Non-pigmented ciliary epithelial cell (primary cell): ENCODE measurements around the gene PWWP2B.
"Not testable (repeated sequence)": the region's sequence is repeated elsewhere in the genome, so short reads cannot be mapped to it uniquely, and the experiment has no call there.

ENCODE experiments used
- DNase-seq: peaks from one replicate; pipeline ENCODE4 v3.0.0-alpha.2; 2010; ENCODE audit warnings: low read depth

The PWWP2B gene

GRCh38 chr10:132363921-132364593, 32.9 kb upstream of the PWWP2B start:
- DNase-seq: peak; percentile 5

DNA sequence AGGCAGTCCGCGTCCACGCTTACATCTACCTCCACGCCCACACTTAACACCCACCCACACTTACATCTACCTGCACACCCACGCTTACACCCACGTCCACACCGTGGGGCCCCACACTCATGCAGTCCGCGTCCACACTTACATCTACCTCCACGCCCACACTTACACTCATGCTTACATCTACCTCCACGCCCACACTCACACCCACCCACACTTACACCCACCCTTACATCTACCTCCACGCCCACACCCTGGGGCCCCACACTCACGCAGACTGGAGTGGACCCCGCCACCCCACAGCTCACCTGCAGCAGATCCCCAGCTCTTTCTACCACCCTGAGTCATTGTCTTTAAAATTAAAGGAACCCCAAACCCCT, 32.4 kb upstream of the PWWP2B start:
- no peak for DNase-seq

DNA sequence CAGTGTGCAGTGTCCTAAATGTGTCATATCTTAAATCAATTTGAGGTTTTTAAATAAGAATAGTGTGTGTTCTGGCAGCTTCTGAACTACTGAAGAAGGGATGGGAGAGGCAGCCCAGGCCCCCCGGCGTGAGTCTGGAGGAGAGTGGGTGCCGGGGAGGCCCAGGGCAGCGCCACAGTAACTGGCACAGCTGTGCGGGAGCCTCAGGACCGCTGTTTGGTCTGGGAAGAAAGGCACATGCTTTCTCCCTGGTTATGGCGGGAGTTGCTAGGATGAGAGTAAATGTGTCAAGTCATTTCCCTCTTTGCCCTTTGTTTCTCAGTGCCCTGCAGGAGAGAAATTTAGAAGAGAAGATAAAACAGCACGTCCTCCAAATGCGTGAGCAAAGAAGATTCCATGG, 31.9 kb upstream of the PWWP2B start:
- no peak for DNase-seq

DNA sequence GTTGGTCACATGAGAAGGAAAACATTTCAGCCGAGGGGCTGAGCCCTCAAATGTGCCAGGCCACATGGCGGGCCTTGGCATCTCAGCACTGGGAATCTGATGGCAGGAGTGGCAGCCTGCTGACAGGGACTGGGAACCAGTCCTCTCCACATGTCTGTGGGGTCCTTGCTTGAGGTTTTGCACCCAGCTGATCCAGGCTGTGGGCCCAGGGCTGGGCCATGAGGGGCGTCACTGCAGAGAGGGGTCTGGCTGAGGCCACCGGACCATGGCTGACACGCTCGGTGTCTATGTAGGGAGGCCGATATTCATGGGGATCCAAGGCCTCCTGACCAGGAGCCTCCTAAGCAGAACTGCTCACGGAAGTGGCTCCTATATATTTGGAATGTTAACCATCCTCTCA, 31.0 kb upstream of the PWWP2B start:
- DNase-seq: no peak

DNA sequence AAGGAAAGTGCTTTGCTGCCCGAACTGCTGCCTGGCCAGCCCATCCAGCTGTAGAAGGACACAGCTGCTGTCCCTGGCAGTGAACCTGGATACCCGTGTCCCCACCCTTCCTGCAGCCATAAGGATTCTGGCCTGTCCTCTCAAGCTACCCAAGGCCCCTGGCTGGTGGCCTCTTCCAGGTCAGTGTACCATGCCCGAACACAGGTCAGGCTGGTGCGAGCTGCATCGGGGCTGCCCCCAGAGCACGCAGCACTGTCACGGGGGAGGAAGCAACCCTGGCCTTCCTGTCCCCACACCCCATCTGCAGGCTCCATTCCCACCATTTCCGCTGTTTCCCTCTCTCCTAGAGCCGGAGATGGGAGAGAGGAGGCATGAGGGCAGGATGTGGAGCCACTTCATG, 30.5 kb upstream of the PWWP2B start:
- DNase-seq: no peak

GRCh38 chr10:132368391-132368790, 28.6 kb upstream of the PWWP2B start:
- DNase-seq: no peak

DNA sequence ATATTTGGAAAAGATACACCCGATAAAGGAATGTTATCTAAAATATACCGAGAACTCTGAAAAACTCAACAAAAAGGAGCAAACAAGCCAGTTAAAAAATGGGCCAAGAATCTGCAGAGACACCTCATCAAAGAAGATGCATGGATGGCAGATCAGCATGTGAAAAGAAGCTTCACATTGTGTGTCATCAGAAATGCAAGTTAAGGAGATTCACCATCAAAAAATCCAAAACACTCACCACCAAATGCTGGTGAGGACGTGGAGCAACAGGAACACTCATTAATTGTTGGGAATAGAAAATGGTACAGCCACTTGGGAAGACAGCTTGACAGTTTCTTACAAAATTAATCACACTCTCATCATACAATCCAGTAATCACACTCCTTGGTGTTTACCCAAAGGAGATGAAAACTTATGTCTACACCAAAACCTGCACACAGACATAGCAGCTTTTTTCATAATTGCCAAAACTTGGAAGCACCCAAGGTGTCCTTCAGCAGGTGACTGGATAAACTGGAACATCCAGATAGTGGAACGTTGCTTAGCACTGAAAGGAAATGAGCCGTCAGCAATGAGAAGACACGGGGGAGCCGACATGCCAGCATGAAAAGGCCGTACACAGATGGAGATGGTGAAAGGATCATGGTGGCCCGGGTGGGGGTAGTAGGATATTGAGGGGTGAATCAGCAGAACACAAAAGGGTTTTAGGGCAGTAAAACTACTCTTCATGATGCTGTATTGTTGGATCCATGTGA, 27.9 kb upstream of the PWWP2B start:
- no peak for DNase-seq

DNA sequence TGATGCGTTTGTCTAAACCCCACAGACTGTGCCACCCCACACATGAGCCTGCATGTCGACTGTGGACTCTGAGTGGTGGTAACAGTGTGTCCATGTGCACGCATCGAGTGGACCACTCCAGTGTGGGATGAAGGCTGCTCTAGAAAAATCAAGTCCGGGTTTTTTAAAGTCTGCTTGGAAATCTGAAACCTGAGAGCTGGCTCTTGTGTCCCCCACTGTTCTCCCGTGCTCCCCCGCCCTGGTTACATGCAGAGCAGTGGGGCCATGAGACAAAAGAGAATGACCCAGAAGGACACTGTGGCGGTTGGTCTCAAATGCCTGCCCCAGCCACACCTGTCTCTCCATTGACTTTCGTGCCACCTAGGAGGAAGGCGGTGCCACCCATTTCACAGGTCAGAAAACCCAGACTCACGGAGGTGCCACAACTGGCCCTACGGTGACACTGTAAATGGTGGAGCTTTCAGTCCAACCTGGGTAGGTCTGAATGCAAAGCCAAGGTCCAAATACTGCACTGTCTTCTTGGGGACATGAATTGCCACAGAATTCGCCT, 27.3 kb upstream of the PWWP2B start:
- DNase-seq: no peak

DNA sequence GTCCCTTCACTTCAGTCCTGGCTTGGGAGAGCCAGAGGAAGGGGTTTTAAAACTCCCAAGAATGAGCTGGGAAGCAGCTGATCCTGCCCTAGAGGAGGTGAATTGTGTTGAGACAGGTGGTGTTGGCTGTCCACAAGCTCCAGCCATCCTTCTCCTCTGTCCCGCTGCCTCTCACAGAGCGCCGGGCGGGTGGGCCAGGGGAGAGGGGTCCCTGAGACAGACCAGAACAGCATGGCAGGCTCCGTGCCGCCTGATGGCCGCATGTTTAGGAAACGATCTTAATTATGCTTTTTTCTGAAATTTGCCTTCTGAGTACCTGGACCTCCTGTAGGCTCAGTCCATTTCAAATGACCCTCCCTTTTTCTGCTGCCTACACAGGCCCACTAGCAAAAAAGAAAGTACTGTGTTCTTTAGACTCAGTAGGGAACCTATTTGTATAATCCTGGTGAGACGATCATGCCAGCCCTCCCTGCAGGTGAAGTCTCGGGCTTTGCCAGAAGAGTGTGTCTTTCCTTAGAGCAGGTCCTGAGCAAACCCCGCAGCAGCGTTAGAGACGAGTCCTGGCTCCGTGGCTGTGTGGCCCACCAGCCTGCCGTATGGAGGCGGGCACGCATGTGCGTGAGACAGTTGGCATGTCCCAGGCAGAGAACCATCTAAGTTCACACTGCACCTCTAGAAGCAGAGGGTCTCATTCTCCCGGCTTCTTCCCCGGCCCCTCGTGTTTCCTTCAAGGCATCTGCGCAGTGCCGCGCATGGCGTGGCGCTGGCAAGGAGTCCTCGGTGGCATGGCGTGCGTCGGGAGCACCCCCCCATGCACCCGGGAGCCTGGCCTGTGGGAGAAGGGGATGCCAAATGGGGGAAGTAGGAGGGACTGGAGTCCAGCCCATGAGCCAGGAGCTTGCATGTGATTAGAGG, 26.3 kb upstream of the PWWP2B start:
- DNase-seq: no peak

- no peak for DNase-seq
Observed at GRCh38 chr10:132371641-132372081, 25.3 kb upstream of the PWWP2B start.

- DNase-seq: no peak
Observed at GRCh38 chr10:132372516-132373095, 24.4 kb upstream of the PWWP2B start.

DNA sequence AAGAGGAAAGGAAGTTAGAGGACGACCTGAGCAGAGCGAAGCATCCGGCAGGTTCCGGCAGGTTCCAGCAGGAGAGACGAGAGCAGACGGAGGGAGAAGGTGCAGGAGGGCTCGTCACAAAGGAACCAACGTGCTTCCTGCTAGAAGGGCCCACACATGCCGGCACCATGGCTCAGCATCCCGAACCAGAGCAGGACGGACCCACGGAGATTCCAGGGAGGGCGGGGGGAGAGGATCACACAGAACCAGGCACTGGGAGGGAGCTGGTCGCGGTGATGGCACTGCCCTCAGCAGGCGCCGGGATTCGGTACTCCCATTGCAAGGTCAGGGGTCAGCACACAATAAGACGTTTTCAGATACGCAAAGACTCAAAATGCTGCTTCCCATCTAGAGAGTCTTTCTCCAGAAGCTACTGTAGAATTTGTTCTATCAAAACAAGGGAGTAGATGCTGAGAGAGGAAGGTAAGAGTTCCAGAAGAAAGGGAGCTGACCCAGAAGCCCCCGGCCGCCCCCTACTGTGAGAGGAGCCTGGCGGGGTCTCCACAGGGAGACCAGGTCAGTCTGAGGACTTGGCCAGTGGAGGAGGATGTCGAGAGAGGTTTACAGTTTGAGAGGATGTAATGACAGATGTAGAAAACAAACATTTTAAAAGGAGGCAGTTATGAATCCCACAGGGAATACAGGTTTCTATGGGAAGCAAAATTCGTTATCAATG, 23.6 kb upstream of the PWWP2B start:
- no peak for DNase-seq

- DNase-seq: no peak
Observed at GRCh38 chr10:132374176-132374575, 22.8 kb upstream of the PWWP2B start.

GRCh38 chr10:132374612-132375011, 22.4 kb upstream of the PWWP2B start:
- DNase-seq: no peak

DNA sequence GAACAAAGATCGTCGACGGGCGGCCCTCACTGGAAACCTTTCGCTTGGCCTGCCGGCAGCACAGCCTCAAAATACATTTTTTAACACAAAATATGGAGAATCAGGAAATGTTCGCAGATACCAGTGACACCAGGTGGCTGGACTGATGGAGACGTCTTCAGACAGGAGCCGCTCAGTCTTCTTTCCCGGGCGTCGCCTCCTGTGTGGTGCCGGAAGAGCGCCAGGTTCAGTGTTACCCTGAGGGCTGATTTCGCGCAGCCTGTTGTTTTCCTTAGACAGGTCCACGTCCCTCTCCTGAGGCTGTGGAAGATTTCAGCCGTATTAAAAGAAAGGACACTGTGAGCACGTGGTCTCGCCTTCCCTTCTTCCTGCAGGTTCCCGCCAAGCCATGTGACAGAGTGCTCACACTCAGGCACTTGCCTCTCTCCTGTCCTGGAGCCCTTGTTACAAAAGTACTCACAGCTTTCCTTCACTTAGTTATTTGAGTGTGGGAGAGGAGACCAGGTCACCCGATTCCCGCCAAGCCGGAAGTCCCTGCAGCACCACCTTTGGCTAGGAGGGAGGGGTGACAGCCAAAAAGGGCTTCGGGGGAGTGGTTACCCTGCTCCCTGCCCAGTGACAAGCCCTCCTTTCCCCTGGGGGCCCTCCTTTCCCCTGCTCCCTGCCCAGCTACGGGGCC, 21.7 kb upstream of the PWWP2B start:
- DNase-seq: no peak

DNA sequence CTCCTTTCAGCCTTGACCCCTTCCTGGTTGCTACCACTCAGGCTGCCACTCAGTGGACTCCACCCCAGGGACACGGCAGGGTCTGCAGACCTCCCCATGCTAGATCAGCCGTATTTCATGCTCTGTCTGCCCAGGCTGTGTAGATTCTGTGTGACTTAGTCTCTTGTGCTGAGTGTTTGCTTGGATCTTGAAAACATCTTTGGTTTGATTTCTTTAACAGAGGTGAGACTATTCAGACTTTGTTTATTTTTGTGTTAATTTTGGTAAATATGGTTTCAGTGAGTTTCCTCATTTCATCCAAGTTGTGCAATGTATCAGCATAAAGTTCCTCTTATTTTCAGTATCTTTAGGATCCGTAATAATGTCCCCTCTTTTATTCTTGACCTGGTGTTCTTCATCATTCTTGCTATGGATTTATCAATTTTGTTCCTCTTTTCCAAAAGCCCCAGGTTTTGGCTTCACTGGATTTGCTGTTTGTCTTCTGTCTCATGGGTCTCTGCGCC, 21.2 kb upstream of the PWWP2B start:
- DNase-seq: no peak

DNA sequence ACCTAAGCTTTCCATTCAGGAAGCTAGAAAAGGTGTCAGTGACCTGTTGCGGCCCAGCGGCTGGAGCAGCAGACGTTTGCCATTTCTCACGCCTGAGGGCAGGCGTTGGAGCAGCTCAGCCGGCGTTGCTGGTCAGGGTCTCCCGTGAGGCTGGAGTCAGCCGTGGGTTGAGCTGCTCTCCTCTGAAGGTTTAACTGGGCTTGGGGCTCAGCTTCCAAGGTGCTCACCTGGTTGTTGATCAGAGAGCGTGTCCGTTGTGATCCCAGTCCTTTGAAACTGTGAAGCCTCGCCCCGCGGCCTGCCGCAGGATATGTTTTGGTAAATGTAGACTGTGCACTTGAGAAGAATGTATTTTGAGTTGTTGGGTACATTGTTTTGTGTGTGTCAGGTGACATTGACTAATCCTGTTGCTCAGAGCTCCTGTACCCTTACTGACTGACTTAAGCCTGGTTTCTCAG, 20.6 kb upstream of the PWWP2B start:
- DNase-seq: no peak

DNA sequence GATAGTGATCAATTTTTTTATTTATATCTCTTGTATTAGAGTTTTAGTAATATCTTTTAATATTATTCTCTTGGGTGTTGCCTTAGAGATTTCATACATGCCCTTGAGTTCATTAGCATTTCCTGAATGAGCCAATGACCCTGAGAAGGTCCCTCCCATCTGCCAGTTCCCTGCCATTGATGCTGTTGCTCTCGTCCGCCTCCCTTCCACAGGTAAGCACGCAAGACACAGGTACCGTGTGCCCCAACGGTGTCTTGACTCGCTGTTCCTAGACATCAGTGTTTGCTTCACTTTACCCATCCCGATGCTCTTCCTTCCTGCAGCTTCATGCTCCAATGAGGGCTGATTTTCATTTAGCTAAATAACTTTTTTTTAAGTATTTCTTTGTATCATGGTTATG, 19.7 kb upstream of the PWWP2B start:
- DNase-seq: no peak

- DNase-seq: not testable (repeated sequence)
Observed at GRCh38 chr10:132379026-132379425, 18.0 kb upstream of the PWWP2B start.

GRCh38 chr10:132380986-132381385, 16.0 kb upstream of the PWWP2B start:
- not testable (repeated sequence) for DNase-seq
